ENCODE data around the gene BRD4. TPM values are rescaled to one million over a fixed set of nuclear protein-coding genes. Genes with fewer than 3 reads are reported as not detected.

The BRD4 gene
- total RNA-seq, 2 experiments from 2014 or later, result 104 to 109 TPM

GRCh38 chr19:15195371-15196334, 136.7 kb downstream of the BRD4 start:
- ChIA-PET POLR2A (interaction anchor here (0.5 kb wide), 1 partner anchor 106 kb away, joined by 6 read pairs; no protein-coding TSS in a partner anchor), CTCF (interaction anchor here (0.7 to 1.5 kb wide), 2 partner anchors 176 to 356 kb away, joined by 3 to 4 read pairs; no protein-coding TSS in a partner anchor)

DNA sequence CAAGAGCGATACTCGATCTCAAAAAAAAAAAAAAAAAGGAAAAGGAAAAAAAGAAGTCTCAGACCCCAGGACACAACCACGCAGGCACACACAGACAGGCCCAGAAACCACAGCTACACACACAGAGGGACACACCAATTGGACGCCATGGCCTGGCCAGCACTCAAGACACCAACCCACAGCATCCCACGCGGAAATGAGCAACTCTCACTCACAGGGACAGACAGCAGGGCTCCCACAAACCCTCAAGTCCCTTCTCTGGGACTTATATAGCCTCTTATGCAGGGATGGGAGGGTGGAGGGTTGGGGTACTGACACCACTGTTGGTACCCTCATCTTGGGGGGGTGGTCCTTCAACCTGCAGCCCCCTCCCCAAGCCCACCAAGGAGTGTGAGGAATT, 137.4 kb downstream of the BRD4 start:
- CTCF ChIA-PET, result interaction anchor here (1.5 kb wide), 1 partner anchor 357 kb away, joined by 4 read pairs; no protein-coding TSS in a partner anchor

GRCh38 chr19:15191982-15192381, 140.4 kb downstream of the BRD4 start:
- POLR2A ChIA-PET, result no interaction called here
- CTCF ChIA-PET, result no interaction called here

More for the DNA sequence above, 137.4 kb downstream of the BRD4 start:
- POLR2A ChIA-PET, result no interaction called here

DNA sequence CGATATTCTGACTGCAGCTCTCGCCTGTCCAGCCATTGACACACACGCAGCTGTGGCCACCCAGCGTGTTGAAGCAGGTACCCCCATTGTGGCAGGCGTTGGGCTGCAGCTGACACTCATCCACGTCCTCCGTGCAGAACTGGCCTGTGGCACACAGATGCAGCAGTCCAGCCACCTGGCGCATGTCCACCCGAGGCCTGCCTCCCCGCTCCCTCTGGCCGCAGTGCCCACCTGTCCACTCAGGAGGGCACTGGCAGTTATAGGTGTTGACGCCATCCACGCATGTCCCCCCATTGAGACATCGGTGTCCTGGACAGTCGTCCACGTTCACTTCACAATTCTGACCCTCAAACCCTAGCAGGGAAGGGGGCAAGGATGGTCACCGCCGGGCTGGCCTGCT, 140.8 kb downstream of the BRD4 start:
- POLR2A ChIA-PET, result no interaction called here
- CTCF ChIA-PET, result no interaction called here

GRCh38 chr19:15188851-15189250, 143.5 kb downstream of the BRD4 start:
- ChIA-PET POLR2A (no interaction called here), CTCF (interaction anchor here (0.7 kb wide), 1 partner anchor 52 kb away, joined by 3 read pairs; no protein-coding TSS in a partner anchor)

DNA sequence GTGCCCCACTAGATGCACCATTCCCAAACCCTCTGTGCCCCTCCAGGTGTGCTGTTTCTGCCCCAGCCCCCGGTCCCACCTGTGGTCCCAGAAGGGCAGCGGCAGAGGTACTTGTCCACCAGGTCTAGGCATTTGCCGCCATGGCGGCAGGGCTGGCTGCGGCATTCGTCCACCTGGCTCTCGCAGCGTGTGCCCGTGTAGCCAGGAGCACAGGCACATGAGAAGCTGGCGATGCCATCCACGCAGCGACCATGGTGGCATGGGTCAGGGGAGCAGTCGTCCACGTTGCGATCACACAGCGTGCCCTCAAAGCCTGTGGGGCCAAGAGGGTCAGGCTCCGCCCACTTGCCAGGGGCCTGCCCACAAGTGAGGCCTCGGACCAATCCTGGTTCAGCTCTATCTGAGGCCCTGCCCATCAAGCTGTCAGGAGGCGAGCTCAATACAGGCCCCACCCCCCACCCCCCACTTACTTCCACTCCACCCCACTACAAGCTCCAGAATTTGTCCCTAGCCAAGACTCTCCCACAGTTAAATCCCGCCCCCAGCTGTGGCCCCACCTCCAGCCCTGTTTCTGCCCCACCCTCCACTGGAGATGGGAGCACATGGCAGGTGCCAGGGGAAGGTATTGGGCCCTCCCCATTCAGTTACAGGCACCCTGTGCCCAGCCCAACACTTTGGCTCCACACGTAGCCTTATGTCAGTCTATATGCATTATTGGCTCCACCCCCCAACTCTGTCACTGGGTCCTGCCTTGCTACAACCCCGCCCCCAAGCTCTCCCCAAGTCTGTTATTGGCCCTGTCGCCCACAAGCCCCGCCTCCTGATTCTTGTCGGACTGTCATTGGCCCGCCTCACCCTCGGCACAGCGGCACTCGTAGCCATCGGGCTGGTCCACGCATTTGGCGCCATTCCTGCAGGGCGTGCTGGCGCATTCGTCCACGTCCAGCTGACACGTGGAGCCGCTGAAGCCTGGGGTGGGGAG, 145.0 kb downstream of the BRD4 start:
- CTCF ChIA-PET, result no interaction called here
- POLR2A ChIA-PET, result no interaction called here

Other genes with a start within 250 kb of the BRD4 start
- under 1 TPM; 0.40 to 0.72 TPM for gene SYDE1, start 225.1 kb downstream of the BRD4 start, total RNA-seq
- gene NOTCH3, start 131.5 kb downstream of the BRD4 start, total RNA-seq, result not detected
- gene EPHX3, start 100.1 kb downstream of the BRD4 start, total RNA-seq, result under 1 TPM in 1 of 2 experiments, not detected in 1; 0.11 TPM
- 10 to 100 TPM; 48.4 to 51.7 TPM for gene AKAP8, start 47.2 kb upstream of the BRD4 start, total RNA-seq
- 10 to 100 TPM; 67.1 to 68.2 TPM for gene AKAP8L, start 86.4 kb upstream of the BRD4 start, total RNA-seq
- gene WIZ, start 117.4 kb upstream of the BRD4 start, total RNA-seq, result 10 to 100 TPM; 27.8 to 28.3 TPM
- 100 to 1,000 TPM; 104 to 109 TPM for gene RASAL3, start 132.0 kb upstream of the BRD4 start, total RNA-seq
- not detected for gene PGLYRP2, start 147.0 kb upstream of the BRD4 start, total RNA-seq
- 1 to 10 TPM; 1.1 to 1.2 TPM for gene CYP4F22, start 176.0 kb upstream of the BRD4 start, total RNA-seq